ENCODE data around the gene L3MBTL3.
"Not testable (repeated sequence)": the region's sequence is repeated elsewhere in the genome, so short reads cannot be mapped to it uniquely, and the experiment has no call there.

L3MBTL3 gene

GRCh38 chr6:130093546-130093945 is 75.2 kb downstream of the L3MBTL3 start:
- DNase-seq: no peak

DNA sequence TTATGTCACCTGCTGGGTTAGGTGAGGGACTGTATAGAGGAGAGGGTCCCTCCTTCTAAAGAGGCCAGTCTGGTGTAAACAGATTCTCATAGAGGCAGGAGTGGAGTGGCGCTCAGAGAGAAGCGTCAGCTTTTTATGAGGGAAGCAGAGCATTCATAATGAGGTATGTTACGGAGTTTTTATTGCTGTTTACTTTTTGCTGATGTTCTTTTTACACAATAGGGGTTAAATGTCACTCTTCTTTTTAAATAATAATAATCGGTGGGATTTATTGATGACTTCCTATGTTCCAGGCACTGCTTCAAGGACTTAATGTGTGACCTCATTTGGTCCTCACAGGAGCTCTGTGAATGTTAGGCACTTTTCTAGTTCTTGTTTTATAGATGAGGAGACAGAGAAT is 79.9 kb downstream of the L3MBTL3 start:
- DNase-seq: no peak

DNA sequence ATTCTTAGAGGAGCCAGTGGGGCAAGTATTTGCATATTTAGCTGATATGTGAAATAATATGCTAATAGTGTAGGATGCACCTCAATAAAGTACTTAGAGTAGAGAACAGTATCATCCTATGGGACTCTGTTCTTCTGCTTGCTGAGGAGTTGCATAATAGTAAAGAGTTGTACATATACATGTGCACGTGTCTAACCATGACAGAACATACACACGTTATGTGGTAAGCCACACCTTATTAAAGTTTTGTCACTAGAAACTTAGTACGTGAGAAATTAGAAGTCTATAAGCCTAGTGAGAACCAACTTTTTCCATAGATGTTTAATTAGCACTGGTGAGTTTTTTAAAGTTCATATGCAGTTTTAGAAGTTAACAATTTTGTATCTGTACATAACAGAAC is 80.7 kb downstream of the L3MBTL3 start:
- no peak for DNase-seq

- DNase-seq: peak in 1 of 2 donors; percentile 7
These were observed 87.8 kb downstream of the L3MBTL3 start for GRCh38 chr6:130105996-130106704.

DNA sequence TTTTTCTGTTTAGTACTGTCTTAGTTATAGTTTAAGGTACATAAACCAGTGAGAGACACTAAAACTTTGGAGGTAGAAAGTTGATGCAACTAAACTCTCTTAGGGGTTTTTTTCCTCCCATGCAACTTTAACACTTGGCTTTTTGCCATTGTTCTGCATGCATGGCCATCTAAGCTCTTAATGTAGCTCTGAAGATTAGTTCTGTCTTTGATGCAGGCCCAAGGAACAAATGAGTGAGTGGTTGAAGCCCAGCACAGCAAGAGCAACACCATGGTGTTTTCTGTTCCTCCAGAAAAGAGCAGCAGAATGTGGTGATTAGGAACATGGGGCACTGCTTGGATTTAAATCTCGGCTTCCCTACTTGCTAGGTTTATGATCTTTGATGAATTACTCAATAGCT is 89.3 kb downstream of the L3MBTL3 start:
- DNase-seq: no peak

DNA sequence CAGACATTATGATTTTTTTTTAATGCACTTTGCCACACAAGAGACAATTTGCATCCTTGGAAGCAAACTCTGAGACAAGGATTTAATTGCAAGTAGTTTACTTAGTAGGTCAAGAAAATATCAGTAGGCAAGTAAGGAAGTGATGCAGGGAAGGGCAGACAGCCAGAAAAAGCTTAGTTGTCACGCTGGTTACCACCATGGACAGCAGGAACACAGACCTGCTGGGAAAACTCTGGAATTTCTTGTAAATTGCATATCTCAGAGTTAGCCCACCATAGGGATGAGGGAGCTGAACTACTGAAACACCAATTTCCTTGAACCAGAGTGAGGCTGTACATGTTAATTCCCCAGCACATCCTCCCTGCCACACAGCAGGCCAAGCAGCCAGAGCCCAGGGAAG is 92.7 kb downstream of the L3MBTL3 start:
- no peak for DNase-seq

DNA sequence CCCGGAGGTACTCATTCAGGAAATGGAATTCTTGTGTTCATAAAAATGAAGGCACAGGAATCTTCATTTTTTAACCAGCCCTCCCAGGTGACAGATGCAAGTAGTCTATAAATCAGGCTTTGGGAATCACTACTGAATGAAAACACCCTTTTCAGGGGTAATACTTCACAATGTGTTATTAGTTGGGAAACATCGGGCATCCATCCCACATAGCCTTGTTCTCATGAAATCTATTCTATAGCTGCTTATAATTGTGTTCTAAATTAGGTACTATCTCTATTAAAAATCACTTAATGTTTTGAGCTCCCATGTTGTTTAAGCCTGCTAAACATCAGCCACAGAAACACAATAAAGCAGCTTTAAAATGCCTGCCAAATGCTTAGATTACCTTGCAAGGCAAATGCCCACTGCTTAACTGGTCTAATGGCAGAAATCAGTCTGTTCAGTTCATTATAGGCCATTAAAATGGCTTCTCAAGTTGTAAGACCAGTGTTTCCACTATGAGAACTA is 94.9 kb downstream of the L3MBTL3 start:
- DNase-seq: no peak

DNA sequence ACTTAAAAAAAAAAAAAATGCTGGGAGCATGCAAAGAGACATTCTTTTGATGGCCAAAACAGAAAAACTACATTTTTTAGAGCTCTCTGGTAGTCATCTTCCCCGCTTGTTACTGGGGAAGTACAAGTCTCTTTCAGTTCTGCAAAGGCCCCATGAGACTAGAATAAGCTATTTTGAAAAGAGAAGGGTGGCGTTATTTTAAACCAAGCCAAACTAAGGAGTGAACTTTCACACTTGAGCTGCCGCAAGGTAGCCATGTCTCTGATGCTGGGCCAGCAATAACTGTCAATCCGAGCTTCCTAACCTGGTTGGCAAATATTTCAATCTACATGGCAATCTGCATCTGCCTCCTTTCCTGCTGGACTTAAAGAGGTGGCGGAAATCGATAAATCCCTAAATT is 96.7 kb downstream of the L3MBTL3 start:
- DNase-seq: no peak

DNA sequence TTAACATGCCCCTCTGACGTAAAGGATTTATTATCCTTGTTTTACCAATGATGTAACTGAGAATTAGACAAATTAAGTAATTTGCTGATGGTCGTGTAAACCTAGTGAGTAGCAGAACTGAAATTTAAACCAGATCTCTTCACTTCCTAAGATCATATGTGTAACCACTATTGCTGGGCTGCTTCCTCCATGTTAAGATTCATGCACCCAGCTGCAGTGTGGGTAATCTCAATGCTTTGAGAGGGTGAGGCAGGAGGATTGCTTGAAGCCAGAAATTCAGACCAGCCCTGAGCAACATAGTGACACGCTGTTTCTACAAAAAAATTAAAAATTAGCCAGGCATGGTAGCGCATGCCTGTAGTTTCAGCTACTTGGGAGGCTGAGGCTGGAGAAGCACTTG is 97.9 kb downstream of the L3MBTL3 start:
- no peak for DNase-seq

- not testable (repeated sequence) for DNase-seq
These were observed 98.9 kb downstream of the L3MBTL3 start for GRCh38 chr6:130117187-130117701.

DNA sequence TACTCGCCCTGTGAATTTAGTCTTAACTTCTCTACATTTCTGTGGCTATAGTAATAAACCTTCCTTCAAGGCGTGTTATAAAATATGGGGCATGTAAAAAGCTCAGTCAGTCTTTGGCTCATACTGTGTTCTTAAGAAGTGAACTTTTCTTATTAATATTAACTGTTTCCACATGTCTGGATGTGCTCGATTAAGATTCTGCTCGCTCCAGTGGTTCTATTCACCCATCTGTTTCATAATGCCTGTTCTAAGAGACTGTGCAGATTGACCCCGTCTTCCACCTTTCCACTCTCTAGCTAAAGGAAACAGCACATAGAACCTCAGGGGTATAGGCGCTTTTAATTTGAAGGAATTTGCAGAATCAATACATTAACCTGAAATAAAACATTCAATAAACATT is 99.9 kb downstream of the L3MBTL3 start:
- DNase-seq: no peak

DNA sequence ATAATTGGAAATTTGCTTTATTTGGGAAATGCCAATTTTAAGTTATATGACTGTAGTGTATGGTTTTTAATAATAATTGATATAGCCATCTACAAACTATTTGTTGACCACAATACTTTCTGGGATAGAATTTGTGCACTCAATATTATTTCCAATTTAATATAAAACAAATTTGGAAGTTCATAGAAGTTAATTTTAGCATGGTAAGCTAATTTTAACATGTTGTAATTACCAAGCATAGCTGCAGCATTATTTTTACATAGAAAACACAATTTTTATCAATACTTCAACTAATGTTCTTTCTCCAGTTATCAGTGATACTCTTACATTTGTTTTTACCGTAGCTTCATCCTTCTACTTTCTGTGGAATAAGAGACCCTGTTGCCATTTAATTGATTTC is 100.8 kb downstream of the L3MBTL3 start:
- DNase-seq: no peak

GRCh38 chr6:130120731-130121130 is 102.3 kb downstream of the L3MBTL3 start:
- DNase-seq: no peak

GRCh38 chr6:130122243-130122642 is 103.9 kb downstream of the L3MBTL3 start:
- no peak for DNase-seq

DNA sequence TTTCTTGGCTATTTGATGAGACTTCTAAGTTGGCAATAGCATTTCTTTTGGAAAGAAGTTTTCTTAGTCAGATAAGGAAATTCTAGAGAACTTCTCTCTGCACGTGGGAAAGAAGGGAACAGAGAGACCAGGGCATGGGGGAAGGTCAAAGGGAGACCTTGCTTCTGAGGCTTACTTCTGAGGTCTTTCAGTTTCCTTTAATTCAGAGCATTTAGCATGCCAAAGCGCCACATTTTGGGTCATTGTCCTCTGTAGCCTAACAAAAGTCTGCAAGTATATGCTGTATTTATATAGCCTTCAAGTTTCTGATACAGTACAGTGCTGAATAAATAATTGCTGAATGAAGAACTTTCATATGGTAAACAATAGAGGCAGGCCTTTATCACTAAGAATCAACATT is 108.8 kb downstream of the L3MBTL3 start:
- no peak for DNase-seq

DNA sequence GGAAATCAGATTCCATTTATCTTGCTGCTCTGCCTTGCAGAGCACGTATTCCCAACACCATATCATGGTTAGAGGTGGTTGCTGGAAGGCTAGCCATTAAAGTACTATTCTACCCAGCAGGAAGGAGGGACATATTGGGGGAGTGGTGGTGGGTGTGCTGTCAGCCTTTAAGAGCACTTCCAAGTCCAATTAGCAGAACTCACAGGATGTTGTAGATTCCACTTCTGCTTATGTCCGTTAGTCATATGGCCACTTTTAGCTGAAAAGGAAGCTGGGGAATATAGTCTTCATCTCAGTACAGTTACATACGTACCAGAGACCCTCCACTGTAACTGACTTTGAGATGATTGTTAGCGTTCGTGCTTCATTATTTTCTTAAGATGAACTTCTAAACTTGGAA is 109.9 kb downstream of the L3MBTL3 start:
- peak in 1 of 2 donors; percentile 12 for DNase-seq

DNA sequence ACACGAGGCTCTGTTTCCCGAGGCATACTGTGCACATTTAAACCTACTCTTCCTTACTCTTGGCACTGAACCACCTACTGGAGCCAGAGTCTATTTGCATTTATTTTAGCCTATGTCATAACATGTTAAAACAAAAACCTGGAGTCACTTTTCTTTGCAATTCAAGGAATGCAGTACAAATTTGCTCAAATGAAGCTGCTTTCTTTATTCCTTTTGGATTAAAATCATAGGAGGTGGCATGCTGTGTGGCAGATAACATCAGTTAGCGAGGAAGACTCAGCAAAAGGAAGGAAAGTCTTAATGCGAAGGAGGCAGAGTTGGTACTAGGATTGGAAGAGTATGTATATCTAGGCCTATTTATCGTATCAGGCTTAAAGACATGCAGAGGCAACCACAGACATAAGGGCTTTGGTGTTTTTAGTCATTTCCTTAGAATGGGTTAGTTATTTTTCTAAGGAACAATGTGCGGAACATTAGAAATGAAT is 111.4 kb downstream of the L3MBTL3 start:
- DNase-seq: no peak

DNA sequence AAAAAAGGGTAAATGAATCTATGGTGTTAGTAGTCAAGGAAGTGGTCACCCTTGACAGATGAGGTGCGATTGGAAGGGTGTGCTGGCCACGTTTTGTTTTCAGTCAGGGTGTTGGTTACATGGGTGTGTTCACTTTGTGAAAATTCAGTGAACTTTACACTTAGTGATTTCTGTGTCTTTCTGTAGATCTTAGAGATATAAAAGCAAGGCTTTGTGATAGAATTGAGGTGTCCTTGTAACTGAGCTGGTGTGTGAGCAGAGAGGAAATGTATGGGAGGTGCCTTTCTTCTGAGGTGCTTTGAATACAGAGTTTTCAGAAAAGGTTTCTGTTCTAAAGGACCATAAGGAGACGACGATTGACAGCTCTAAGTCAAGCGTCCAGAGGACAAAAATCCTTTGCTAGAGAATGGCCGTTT is 113.9 kb downstream of the L3MBTL3 start:
- no peak for DNase-seq

DNA sequence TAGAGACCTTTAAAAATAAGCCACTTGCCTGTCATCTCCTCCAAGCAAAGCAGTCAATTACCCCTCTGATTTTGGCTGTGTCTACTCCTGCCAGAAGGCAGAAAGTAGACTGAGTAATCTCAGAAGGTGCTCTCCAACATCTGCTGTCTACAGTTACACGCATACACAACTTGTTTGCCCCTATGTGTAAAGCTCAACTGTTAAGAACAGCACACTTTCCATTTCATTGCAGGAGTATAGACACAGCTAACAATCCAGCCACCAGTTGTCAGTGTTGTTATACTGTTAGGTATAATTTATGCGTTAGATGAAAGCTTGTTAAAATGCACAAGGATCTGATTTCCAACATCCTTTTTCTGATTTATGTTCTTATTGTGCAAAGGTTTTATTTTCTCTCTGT is 116.2 kb downstream of the L3MBTL3 start:
- no peak for DNase-seq

DNA sequence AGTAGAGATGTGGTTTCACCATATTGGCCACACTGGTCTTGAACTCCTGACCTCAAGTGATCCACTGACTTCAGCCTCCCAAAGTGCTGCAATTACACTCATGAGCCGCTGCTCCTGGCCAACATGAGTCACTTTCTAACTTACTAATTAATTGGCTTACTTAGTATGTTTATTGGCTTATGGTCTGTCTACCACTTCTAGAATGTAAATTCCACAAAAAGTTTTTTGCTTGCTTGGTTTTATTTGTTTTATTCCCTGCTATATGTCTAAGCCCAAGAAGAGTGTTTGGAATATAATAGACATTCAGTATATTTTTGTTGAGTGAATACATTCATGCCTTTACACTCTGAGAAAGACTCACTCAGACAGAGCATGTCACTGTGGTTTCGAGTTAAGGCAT is 118.4 kb downstream of the L3MBTL3 start:
- DNase-seq: no peak

GRCh38 chr6:130138116-130138908 is 119.9 kb downstream of the L3MBTL3 start:
- DNase-seq: no peak

DNA sequence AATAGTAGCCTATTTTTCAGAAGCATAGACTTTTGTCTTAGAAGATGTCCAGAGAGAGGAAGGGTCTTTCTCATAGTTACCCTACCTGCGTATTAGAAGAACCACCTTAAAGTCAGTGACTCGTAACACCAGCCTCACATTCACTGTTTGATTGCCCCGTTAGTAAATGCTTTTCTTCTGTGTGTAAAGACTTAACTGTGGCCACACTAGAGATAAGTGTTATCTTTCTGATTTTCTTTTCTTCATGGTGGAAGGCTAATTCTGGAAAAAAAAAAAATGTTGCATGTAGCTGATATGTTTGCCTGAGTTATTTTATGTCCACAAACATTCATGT is 120.5 kb downstream of the L3MBTL3 start:
- DNase-seq: no peak

DNA sequence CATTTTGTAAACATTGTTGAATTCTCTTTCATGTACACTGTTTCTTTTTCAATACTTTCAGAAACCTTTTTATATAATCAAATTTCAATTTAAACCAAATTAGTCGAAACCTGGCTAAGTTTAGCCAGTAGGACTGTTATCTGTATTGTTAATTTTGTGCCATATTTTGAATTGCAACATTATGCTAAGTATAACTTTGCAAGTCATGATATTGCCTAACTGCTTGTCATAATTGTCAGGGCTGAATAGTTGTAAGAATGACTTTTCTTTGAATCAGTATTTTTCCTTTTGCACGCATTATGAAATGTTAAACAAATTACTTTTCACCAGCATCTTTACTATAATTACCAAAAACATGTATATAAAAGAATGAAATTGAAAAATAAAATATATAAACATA is 121.7 kb downstream of the L3MBTL3 start:
- DNase-seq: peak; percentile 46 to 57

DNA sequence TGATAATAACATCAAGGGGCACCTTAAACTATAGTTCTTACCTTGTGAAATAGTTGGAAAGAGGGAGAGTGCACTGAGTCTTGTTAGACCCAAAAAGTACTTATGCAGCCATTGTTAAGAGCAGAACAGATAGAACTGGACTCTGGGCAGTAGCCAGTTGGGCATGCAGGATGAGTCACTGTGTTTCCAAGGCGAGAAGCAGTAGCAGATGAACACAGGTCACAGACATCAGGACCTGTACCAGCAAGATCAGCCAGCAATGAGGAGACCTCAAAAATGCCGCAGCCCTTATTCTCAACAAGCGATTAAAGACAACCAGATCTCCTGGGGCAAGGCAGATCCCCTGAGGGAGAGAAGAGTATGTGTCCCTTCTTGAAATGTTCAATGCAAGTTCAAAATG is 125.3 kb downstream of the L3MBTL3 start:
- no peak for DNase-seq

All from inflammatory macrophage treated with lipopolysaccharide for 1 hour (primary cell).